SK-N-SH (cell line): ENCODE data around the gene ACOX2.
A peak's percentile ranks its signal among the peaks of the same experiment; 100 is the strongest.

Source experiments
- EP300 ChIP-seq, 2 experiments: IDR thresholded peaks; 2 replicates each; pipeline versions ENCODE4 v1.4.0 to v1.6.1; 2012; ENCODE audit warnings: borderline replicate concordance in 1 of 2, low read depth in 1 of 2, low read length in 1 of 2
- GABPA ChIP-seq: IDR thresholded peaks from 2 replicates; pipeline ENCODE4 v1.4.0; 2012; ENCODE audit warnings: low read depth, mild to moderate bottlenecking
- POLR2AphosphoS5 ChIP-seq: IDR thresholded peaks from 2 replicates; pipeline ENCODE4 v1.6.1; 2012; ENCODE audit warnings: low read depth, low read length
- RAD21 ChIP-seq: IDR thresholded peaks from 2 replicates; pipeline ENCODE4 v1.6.1; 2012; ENCODE audit warnings: mild to moderate bottlenecking, low read length
- RCOR1 ChIP-seq: fragments of 150-350 bp; IDR thresholded peaks from 2 replicates; pipeline ENCODE4 v1.6.1; 2017; ENCODE audit warnings: antibody characterized with exemption, low read length
- SIN3A ChIP-seq: IDR thresholded peaks from 2 replicates; pipeline ENCODE4 v1.6.1; 2012; ENCODE audit warnings: low read depth, mild to moderate bottlenecking, low read length, moderate library complexity, borderline replicate concordance
- SMC3 ChIP-seq: IDR thresholded peaks from 2 replicates; pipeline ENCODE4 v1.6.1; 2012; ENCODE audit warnings: low read depth, low read length, improper control_type of control experiment
- TCF12 ChIP-seq: IDR thresholded peaks from 2 replicates; pipeline ENCODE4 v1.4.0; 2012
- TF ChIP-seq, protein P1 (sequence below): IDR thresholded peaks from 2 replicates; pipeline ENCODE4; 2012
- TF ChIP-seq, protein P2 (sequence below): fragments of 200-600 bp; sonication (generic); IDR thresholded peaks from 2 replicates; pipeline ENCODE4 v1.6.1; 2017; ENCODE audit warnings: antibody characterized with exemption, mild to moderate bottlenecking, moderate library complexity
- TF ChIP-seq, protein P3 (sequence below): fragments of 150-350 bp; IDR thresholded peaks from 2 replicates; pipeline ENCODE4 v1.6.1; 2017; ENCODE audit warnings: antibody characterized with exemption, low read length, low read depth, borderline replicate concordance
- TF ChIP-seq, protein P4 (sequence below): IDR thresholded peaks from 2 replicates; pipeline ENCODE4 v1.4.0; 2012; ENCODE audit warnings: low read depth
- TF ChIP-seq, protein P5 (sequence below): IDR thresholded peaks from 2 replicates; pipeline ENCODE4 v1.4.0; 2012; ENCODE audit warnings: low read depth, borderline replicate concordance

DNA sequence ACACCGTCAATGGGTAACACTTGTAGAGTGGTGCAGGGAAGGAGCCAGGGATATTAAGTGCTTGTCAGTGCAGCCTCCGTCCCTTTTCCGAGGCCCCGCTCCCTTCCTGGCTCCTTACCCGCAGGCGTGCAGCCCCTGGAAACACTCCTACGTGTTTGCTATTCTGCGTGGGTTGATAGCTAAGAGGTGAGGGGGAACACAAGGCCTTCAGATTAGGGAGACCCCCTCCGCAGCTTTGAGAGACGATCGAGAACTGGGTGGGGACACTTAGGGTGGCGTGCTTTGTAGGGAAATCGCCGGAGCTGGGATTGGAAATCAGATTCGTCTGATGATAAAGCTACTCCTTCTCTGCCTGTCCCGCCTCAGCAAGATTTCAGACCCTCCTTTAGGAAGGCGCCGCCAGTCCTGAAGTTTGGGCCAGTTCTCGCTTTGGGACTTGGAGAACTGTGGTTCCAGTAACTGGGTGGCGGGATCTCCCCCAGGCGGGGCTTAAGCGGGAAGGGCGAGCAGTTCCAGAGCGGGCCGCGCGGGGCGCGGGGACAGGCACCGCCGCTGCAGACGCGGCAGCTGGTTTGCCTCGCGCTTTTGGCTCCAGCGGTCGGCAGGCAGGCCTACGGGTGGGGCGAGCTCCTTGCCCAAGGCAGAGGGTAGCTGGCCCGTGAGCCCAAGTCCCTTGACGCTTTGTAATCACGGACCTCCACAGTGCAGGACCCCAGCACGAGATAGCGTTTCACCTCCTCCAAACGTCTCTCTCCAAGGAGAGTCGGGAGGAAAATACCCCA lies 48.2 kb upstream of the ACOX2 start:
- TF ChIP-seq POLR2AphosphoS5: no peak
- no peak for TF ChIP-seq GABPA
- TF ChIP-seq, protein P1, sequence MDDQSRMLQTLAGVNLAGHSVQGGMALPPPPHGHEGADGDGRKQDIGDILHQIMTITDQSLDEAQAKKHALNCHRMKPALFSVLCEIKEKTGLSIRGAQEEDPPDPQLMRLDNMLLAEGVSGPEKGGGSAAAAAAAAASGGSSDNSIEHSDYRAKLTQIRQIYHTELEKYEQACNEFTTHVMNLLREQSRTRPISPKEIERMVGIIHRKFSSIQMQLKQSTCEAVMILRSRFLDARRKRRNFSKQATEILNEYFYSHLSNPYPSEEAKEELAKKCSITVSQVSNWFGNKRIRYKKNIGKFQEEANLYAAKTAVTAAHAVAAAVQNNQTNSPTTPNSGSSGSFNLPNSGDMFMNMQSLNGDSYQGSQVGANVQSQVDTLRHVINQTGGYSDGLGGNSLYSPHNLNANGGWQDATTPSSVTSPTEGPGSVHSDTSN: no peak
- no peak for TF ChIP-seq EP300 (IDR thresholded peaks at IDR 0.05; ENCODE audit: borderline replicate concordance in 1 of 2, low read depth in 1 of 2, low read length in 1 of 2)
- TF ChIP-seq, protein P2, sequence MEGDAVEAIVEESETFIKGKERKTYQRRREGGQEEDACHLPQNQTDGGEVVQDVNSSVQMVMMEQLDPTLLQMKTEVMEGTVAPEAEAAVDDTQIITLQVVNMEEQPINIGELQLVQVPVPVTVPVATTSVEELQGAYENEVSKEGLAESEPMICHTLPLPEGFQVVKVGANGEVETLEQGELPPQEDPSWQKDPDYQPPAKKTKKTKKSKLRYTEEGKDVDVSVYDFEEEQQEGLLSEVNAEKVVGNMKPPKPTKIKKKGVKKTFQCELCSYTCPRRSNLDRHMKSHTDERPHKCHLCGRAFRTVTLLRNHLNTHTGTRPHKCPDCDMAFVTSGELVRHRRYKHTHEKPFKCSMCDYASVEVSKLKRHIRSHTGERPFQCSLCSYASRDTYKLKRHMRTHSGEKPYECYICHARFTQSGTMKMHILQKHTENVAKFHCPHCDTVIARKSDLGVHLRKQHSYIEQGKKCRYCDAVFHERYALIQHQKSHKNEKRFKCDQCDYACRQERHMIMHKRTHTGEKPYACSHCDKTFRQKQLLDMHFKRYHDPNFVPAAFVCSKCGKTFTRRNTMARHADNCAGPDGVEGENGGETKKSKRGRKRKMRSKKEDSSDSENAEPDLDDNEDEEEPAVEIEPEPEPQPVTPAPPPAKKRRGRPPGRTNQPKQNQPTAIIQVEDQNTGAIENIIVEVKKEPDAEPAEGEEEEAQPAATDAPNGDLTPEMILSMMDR: peak; percentile 58
- TF ChIP-seq, protein P3, sequence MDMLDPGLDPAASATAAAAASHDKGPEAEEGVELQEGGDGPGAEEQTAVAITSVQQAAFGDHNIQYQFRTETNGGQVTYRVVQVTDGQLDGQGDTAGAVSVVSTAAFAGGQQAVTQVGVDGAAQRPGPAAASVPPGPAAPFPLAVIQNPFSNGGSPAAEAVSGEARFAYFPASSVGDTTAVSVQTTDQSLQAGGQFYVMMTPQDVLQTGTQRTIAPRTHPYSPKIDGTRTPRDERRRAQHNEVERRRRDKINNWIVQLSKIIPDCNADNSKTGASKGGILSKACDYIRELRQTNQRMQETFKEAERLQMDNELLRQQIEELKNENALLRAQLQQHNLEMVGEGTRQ: no peak
- TF ChIP-seq, protein P4, sequence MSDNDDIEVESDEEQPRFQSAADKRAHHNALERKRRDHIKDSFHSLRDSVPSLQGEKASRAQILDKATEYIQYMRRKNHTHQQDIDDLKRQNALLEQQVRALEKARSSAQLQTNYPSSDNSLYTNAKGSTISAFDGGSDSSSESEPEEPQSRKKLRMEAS: no peak
- no peak for TF ChIP-seq TCF12
- TF ChIP-seq SMC3: no peak
- no peak for TF ChIP-seq SIN3A
- no peak for TF ChIP-seq RCOR1
- TF ChIP-seq, protein P5, sequence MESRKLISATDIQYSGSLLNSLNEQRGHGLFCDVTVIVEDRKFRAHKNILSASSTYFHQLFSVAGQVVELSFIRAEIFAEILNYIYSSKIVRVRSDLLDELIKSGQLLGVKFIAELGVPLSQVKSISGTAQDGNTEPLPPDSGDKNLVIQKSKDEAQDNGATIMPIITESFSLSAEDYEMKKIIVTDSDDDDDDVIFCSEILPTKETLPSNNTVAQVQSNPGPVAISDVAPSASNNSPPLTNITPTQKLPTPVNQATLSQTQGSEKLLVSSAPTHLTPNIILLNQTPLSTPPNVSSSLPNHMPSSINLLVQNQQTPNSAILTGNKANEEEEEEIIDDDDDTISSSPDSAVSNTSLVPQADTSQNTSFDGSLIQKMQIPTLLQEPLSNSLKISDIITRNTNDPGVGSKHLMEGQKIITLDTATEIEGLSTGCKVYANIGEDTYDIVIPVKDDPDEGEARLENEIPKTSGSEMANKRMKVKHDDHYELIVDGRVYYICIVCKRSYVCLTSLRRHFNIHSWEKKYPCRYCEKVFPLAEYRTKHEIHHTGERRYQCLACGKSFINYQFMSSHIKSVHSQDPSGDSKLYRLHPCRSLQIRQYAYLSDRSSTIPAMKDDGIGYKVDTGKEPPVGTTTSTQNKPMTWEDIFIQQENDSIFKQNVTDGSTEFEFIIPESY: no peak
- TF ChIP-seq RAD21: peak; percentile 23
